CD4-positive, alpha-beta T cell treated with Interleukin-4 for 4 hours (primary cell): ENCODE measurements around the gene CHEK2.
"Not testable (repeated sequence)": the region's sequence is repeated elsewhere in the genome, so short reads cannot be mapped to it uniquely, and the experiment has no call there.

Experiments used
- DNase-seq: peaks from one replicate; pipeline ENCODE4 v3.0.0-alpha.2; 2020

Gene CHEK2

GRCh38 chr22:28741785-28742561, at the start of gene CHEK2, which contains the start of gene HSCB:
Gene CHEK2 (minus strand): TSS chr22:28741820. CDS start chr22:28734721, 7,099 bp downstream.
Gene HSCB (plus strand): TSS chr22:28742039. CDS start chr22:28742096, 57 bp downstream.
- DNase-seq, result peak; percentile 98

GRCh38 chr22:28791124-28791523, 49.5 kb upstream of the CHEK2 start:
- no peak for DNase-seq

GRCh38 chr22:28788601-28789000, 47.0 kb upstream of the CHEK2 start:
- no peak for DNase-seq

GRCh38 chr22:28783786-28784671, 42.4 kb upstream of the CHEK2 start:
- no peak for DNase-seq

GRCh38 chr22:28780296-28780695, 38.7 kb upstream of the CHEK2 start:
- DNase-seq, result no peak

GRCh38 chr22:28779833-28780232, 38.2 kb upstream of the CHEK2 start:
- DNase-seq, result no peak

- no peak for DNase-seq
Measured at GRCh38 chr22:28774378-28774777, 32.8 kb upstream of the CHEK2 start.

GRCh38 chr22:28773461-28773867, 31.8 kb upstream of the CHEK2 start:
- peak; percentile 35 for DNase-seq

- peak; percentile 91 for DNase-seq
Measured at GRCh38 chr22:28772633-28773460, 31.2 kb upstream of the CHEK2 start, which contains the start of gene CCDC117. Gene CCDC117 (plus strand): TSS chr22:28772695. CDS start chr22:28772850, 155 bp downstream.

- no peak for DNase-seq
Measured at GRCh38 chr22:28771195-28771791, 29.7 kb upstream of the CHEK2 start.

- DNase-seq, result no peak
Measured at GRCh38 chr22:28769394-28770085, 27.9 kb upstream of the CHEK2 start.

GRCh38 chr22:28768701-28769393, 27.2 kb upstream of the CHEK2 start:
- no peak for DNase-seq

GRCh38 chr22:28766628-28767027, 25.0 kb upstream of the CHEK2 start:
- no peak for DNase-seq

GRCh38 chr22:28762000-28762399, 20.4 kb upstream of the CHEK2 start:
- not testable (repeated sequence) for DNase-seq

- DNase-seq, result no peak
Measured at GRCh38 chr22:28761449-28761755, 19.8 kb upstream of the CHEK2 start.

GRCh38 chr22:28759861-28760560, 18.4 kb upstream of the CHEK2 start:
- no peak for DNase-seq

GRCh38 chr22:28754512-28754911, 12.9 kb upstream of the CHEK2 start:
- not testable (repeated sequence) for DNase-seq

- DNase-seq, result no peak
Measured at GRCh38 chr22:28750471-28750881, 8.9 kb upstream of the CHEK2 start.

GRCh38 chr22:28743852-28744251, 2.2 kb upstream of the CHEK2 start:
- DNase-seq, result no peak

GRCh38 chr22:28742562-28742962, 942 bp upstream of the CHEK2 start:
- DNase-seq, result no peak
